ENCODE results near the gene MREG.

DNA sequence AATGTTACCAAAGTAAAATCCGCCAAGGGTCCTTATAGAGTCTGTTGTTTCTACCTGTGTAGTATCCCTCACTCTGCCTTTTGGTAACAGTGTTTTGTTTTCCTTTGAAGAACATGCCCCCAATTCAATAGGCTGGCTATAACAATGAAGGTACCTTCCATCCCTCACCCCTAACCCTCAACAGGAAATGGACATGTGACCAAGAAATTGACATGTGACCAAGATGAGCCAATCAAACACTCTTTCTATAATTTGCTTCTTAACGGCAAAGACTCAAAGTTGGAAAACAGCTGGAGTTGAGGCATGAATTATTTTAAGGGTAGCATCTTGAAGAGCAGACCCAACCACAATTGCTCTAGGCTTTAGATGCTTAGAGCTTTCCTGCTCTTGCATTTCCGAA is 5.4 kb upstream of the MREG start:
- TF ChIP-seq, protein P1, sequence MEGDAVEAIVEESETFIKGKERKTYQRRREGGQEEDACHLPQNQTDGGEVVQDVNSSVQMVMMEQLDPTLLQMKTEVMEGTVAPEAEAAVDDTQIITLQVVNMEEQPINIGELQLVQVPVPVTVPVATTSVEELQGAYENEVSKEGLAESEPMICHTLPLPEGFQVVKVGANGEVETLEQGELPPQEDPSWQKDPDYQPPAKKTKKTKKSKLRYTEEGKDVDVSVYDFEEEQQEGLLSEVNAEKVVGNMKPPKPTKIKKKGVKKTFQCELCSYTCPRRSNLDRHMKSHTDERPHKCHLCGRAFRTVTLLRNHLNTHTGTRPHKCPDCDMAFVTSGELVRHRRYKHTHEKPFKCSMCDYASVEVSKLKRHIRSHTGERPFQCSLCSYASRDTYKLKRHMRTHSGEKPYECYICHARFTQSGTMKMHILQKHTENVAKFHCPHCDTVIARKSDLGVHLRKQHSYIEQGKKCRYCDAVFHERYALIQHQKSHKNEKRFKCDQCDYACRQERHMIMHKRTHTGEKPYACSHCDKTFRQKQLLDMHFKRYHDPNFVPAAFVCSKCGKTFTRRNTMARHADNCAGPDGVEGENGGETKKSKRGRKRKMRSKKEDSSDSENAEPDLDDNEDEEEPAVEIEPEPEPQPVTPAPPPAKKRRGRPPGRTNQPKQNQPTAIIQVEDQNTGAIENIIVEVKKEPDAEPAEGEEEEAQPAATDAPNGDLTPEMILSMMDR (conservative IDR thresholded peaks at IDR 0.05): no peak
- no peak for TF ChIP-seq ZFX (IDR thresholded peaks at IDR 0.05)

All from C4-2B (cell line).